ENCODE measurements around the gene KATNAL2. TPM values are rescaled to one million over a fixed set of nuclear protein-coding genes. Genes with fewer than 3 reads are reported as not detected.

KATNAL2 gene
- total RNA-seq, 1 donor = 4.3 TPM

DNA sequence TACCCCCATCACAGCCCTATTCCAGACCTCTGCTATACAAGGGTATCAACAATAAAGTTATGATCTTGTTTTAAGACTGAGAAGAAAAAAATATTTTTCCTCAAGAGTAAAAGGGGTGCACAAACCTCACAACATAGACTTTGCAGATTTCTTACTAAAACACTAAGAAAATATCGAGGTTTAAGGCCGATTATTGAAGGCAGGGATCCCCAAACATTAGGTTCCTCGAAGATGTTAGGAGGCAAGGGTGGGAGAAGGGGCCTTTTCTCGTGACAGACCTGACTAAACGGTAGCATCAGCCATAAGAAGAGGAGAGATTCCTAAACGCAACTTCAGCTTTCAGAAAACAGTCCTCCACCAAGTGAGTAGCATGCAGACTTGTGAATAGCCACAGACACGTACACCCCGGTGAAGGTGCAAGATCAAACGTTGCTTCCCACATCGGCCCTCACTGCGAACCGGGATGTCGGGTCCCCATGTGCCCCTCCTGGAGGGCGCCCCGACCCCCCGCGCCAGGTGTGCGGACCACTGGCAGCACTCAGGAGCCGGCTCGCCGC, 773 bp upstream of the KATNAL2 start:
- H3K4me3 ChIP-seq (ENCODE audit: insufficient read depth, low read length) = peak overlapping the region; percentile 90
- DNase-seq (ENCODE audit: insufficient read length, low spot score, missing footprints) = peak; percentile 93
- peaks cover 32% of the 10 kb centered on the region for H4K20me1 ChIP-seq (ENCODE audit: insufficient read depth, low read length)
- no peaks in the 10 kb centered on the region for H3K27me3 ChIP-seq (ENCODE audit: insufficient read depth, low read length)
- peak overlapping the region; percentile 93 for H3K4me2 ChIP-seq (ENCODE audit: insufficient read depth, low read length)
- peak overlapping the region; percentile 95 for H2AFZ ChIP-seq (ENCODE audit: low read length)
- TF ChIP-seq, protein P1, sequence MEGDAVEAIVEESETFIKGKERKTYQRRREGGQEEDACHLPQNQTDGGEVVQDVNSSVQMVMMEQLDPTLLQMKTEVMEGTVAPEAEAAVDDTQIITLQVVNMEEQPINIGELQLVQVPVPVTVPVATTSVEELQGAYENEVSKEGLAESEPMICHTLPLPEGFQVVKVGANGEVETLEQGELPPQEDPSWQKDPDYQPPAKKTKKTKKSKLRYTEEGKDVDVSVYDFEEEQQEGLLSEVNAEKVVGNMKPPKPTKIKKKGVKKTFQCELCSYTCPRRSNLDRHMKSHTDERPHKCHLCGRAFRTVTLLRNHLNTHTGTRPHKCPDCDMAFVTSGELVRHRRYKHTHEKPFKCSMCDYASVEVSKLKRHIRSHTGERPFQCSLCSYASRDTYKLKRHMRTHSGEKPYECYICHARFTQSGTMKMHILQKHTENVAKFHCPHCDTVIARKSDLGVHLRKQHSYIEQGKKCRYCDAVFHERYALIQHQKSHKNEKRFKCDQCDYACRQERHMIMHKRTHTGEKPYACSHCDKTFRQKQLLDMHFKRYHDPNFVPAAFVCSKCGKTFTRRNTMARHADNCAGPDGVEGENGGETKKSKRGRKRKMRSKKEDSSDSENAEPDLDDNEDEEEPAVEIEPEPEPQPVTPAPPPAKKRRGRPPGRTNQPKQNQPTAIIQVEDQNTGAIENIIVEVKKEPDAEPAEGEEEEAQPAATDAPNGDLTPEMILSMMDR (IDR thresholded peaks at IDR 0.05; ENCODE audit: extremely low read depth, low read depth, low read length) = no peak
- peaks cover 51% of the 10 kb centered on the region for H3K79me2 ChIP-seq (ENCODE audit: insufficient read depth, low read length)
- no peaks in the 10 kb centered on the region for H3K9me3 ChIP-seq (ENCODE audit: low read depth, low read length)
- H3K36me3 ChIP-seq (ENCODE audit: insufficient read depth, low read length) = no peaks in the 10 kb centered on the region
- peak overlapping the region; percentile 60 for H3K27ac ChIP-seq (ENCODE audit: low read depth, low read length)
- H3K4me1 ChIP-seq (ENCODE audit: insufficient read depth, low read length) = peaks cover 3% of the 10 kb centered on the region

DNA sequence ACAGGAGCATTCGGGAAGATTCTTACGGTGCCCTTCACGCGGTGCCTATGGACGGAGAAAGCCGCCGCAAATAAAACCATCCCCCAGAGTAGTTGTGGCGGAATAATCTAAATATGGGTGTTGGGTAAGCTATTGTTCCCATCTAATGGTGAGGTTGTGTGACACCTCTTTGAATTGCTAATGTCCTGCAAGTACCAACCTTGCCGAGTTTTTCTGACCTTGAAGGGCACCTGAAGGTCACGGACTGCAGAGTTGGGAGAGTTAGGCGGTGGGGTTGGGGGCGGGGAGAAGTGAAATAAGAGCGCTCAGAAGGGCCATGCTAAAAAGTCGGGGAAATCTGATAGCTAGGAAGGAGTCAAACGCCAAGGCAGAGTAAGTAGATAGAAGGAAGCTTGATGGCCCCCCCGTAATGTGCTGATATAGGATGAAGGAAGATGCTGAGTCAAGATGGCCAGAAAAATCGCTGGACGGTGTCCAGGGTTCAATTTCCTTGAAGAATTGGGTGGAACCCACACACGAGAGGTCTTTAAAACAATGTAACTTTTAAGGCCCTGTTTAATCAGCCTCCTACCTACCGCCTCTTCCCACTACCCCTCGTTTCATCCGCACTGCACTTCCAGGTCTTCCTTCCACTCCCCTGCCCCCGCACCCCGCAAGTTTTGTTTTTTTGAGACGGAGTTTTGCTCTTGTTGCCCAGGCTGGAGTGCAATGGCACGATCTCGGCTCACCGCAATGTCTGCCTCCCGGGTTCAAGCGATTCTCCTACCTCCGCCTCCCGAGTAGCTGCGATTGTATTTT, 600 bp downstream of the KATNAL2 start:
- H3K27ac ChIP-seq (ENCODE audit: low read depth, low read length) = peak overlapping the region; percentile 60
- H3K79me2 ChIP-seq (ENCODE audit: insufficient read depth, low read length) = peaks cover 39% of the 10 kb centered on the region
- H3K4me2 ChIP-seq (ENCODE audit: insufficient read depth, low read length) = peak overlapping the region; percentile 98
- no peaks in the 10 kb centered on the region for H3K36me3 ChIP-seq (ENCODE audit: insufficient read depth, low read length)
- peak; percentile 78 for DNase-seq (ENCODE audit: insufficient read length, low spot score, missing footprints)
- TF ChIP-seq, protein P1 (IDR thresholded peaks at IDR 0.05; ENCODE audit: extremely low read depth, low read depth, low read length) = no peak
- peaks cover 26% of the 10 kb centered on the region for H4K20me1 ChIP-seq (ENCODE audit: insufficient read depth, low read length)
- no peaks in the 10 kb centered on the region for H3K27me3 ChIP-seq (ENCODE audit: insufficient read depth, low read length)
- H3K4me1 ChIP-seq (ENCODE audit: insufficient read depth, low read length) = peaks cover 3% of the 10 kb centered on the region
- H2AFZ ChIP-seq (ENCODE audit: low read length) = peak overlapping the region; percentile 97
- no peaks in the 10 kb centered on the region for H3K9me3 ChIP-seq (ENCODE audit: low read depth, low read length)
- peak overlapping the region; percentile 90 for H3K4me3 ChIP-seq (ENCODE audit: insufficient read depth, low read length)

DNA sequence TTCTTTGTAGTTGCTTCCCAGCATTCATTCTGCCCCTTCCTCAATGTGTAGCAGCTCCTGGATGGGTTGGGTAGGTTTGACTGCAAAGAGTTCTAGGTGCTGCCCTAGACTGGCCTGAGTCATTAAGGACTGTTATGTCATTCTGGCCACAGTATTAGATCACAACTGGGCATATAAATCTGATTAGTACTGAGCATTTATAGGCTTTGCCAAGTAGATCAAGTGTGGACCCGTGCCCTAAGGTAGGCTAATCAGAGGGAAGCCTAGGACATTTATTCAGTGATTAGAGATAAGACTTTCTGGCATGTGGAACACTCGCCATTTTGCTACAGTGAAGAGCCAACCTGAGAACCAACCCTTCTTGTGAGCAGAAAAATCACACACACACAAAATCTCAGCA, 2.7 kb downstream of the KATNAL2 start:
- Histone ChIP-seq H3K9me3 (ENCODE audit: low read depth, low read length) (no peaks in the 10 kb centered on the region), H3K27ac (ENCODE audit: low read depth, low read length) (no peak overlapping the region), H3K36me3 (ENCODE audit: insufficient read depth, low read length) (no peaks in the 10 kb centered on the region), H3K4me2 (ENCODE audit: insufficient read depth, low read length) (no peak overlapping the region), H2AFZ (ENCODE audit: low read length) (no peak overlapping the region), H3K4me3 (ENCODE audit: insufficient read depth, low read length) (no peak overlapping the region), H3K27me3 (ENCODE audit: insufficient read depth, low read length) (no peaks in the 10 kb centered on the region), H3K79me2 (ENCODE audit: insufficient read depth, low read length) (peaks cover 18% of the 10 kb centered on the region), H3K4me1 (ENCODE audit: insufficient read depth, low read length) (peaks cover 3% of the 10 kb centered on the region), H4K20me1 (ENCODE audit: insufficient read depth, low read length) (peaks cover 14% of the 10 kb centered on the region)
- TF ChIP-seq, protein P1 (IDR thresholded peaks at IDR 0.05; ENCODE audit: extremely low read depth, low read depth, low read length) = no peak
- peak; percentile 50 for DNase-seq (ENCODE audit: insufficient read length, low spot score, missing footprints)

DNA sequence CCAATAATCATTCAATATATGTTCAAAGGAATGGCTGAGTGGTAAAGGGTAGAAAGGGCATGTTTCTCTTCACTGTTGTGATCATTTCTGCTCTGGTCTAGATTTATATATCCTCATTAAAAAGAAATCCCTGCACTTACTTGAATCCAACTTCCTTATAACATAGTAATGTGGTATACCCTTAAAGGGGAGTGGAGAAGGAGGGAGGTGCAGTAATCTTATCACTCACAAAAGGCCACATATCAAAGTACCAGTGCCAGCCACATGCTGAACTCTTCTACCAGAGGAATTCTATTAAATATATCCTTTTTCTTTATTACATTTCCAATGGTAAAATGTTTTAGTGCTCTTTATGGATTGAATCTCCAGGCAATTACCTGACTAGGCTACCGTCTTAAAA, 3.3 kb downstream of the KATNAL2 start:
- Histone ChIP-seq H2AFZ (ENCODE audit: low read length) (no peak overlapping the region), H3K36me3 (ENCODE audit: insufficient read depth, low read length) (no peaks in the 10 kb centered on the region), H3K27me3 (ENCODE audit: insufficient read depth, low read length) (no peaks in the 10 kb centered on the region), H3K4me2 (ENCODE audit: insufficient read depth, low read length) (no peak overlapping the region), H3K79me2 (ENCODE audit: insufficient read depth, low read length) (peaks cover 13% of the 10 kb centered on the region), H3K4me3 (ENCODE audit: insufficient read depth, low read length) (no peak overlapping the region), H3K4me1 (ENCODE audit: insufficient read depth, low read length) (peaks cover 3% of the 10 kb centered on the region), H3K9me3 (ENCODE audit: low read depth, low read length) (no peaks in the 10 kb centered on the region), H3K27ac (ENCODE audit: low read depth, low read length) (no peak overlapping the region), H4K20me1 (ENCODE audit: insufficient read depth, low read length) (peaks cover 8% of the 10 kb centered on the region)
- no peak for DNase-seq (ENCODE audit: insufficient read length, low spot score, missing footprints)
- TF ChIP-seq, protein P1 (IDR thresholded peaks at IDR 0.05; ENCODE audit: extremely low read depth, low read depth, low read length) = no peak
